H9 (cell line): ENCODE results near the gene NGDN. TPM values are rescaled to one million over a fixed set of nuclear protein-coding genes. Genes with fewer than 3 reads are reported as not detected.

Source experiments
- DNase-seq: peaks from one replicate; pipeline ENCODE4 v3.0.0-alpha.2; 2017
- H2AFZ ChIP-seq: one replicate; pipeline ENCODE4 v1.6.1; 2013; ENCODE audit warnings: mild to moderate bottlenecking, low read length, control low read depth, moderate library complexity
- H2AK5ac ChIP-seq: 2 replicates; pipeline ENCODE4 v1.6.1; 2013; ENCODE audit warnings: low read length, control low read depth, mixed read lengths; ENCODE audit not compliant: insufficient read length
- H2BK120ac ChIP-seq: one replicate; pipeline ENCODE4 v1.6.1; 2013; ENCODE audit warnings: low read depth, mild to moderate bottlenecking, low read length, control low read depth, inconsistent platforms; ENCODE audit not compliant: poor library complexity, severe bottlenecking
- H2BK12ac ChIP-seq: 2 replicates; pipeline ENCODE4 v1.6.1; 2013; ENCODE audit warnings: low read length, control low read depth, mixed read lengths, low read depth; ENCODE audit not compliant: insufficient read length
- H2BK15ac ChIP-seq: 2 replicates; pipeline ENCODE4 v1.6.1; 2013; ENCODE audit warnings: low read depth, low read length, control low read depth
- H2BK20ac ChIP-seq: one replicate; pipeline ENCODE4 v1.6.1; 2013; ENCODE audit warnings: low read depth, mild to moderate bottlenecking, low read length, control low read depth, inconsistent platforms; ENCODE audit not compliant: poor library complexity, severe bottlenecking
- H2BK5ac ChIP-seq: 2 replicates; pipeline ENCODE4 v1.6.1; 2013; ENCODE audit warnings: low read length, control low read depth, mixed read lengths; ENCODE audit not compliant: insufficient read length
- H3K14ac ChIP-seq: 2 replicates; pipeline ENCODE4 v1.6.1; 2013; ENCODE audit warnings: low read length, control low read depth; ENCODE audit not compliant: insufficient read depth
- H3K18ac ChIP-seq: 2 replicates; pipeline ENCODE4 v1.6.1; 2013; ENCODE audit warnings: low read depth, mild to moderate bottlenecking, mixed read lengths, low read length, control low read depth; ENCODE audit not compliant: insufficient read length
- H3K23ac ChIP-seq: 2 replicates; pipeline ENCODE4 v1.6.1; 2013; ENCODE audit warnings: low read length, control low read depth, mixed read lengths, low read depth; ENCODE audit not compliant: insufficient read length
- H3K23me2 ChIP-seq: 2 replicates; pipeline ENCODE4 v1.6.1; 2013; ENCODE audit warnings: low read depth, mild to moderate bottlenecking, mixed read lengths, low read length, control low read depth; ENCODE audit not compliant: insufficient read length, poor library complexity, severe bottlenecking
- H3K27ac ChIP-seq: 2 replicates; pipeline ENCODE4 v1.5.1; 2013; ENCODE audit warnings: low read length, control low read depth, mixed read lengths, low read depth; ENCODE audit not compliant: insufficient read length
- H3K27me3 ChIP-seq: 2 replicates; pipeline ENCODE4 v1.6.1; 2013; ENCODE audit warnings: low read length, control low read depth, inconsistent platforms; ENCODE audit not compliant: insufficient read depth
- H3K4ac ChIP-seq: 2 replicates; pipeline ENCODE4 v1.6.1; 2013; ENCODE audit warnings: low read depth, mild to moderate bottlenecking, control low read depth, inconsistent platforms, low read length, moderate library complexity
- H3K4me1 ChIP-seq: 2 replicates; pipeline ENCODE4 v1.6.1; 2013; ENCODE audit warnings: low read length, control low read depth, inconsistent platforms; ENCODE audit not compliant: insufficient read depth
- H3K4me2 ChIP-seq: 2 replicates; pipeline ENCODE4 v1.6.1; 2013; ENCODE audit warnings: low read length, control low read depth, mixed read lengths; ENCODE audit not compliant: insufficient read length, insufficient read depth
- H3K56ac ChIP-seq: 2 replicates; pipeline ENCODE4 v1.6.1; 2013; ENCODE audit warnings: low read depth, mild to moderate bottlenecking, mixed read lengths, low read length, control low read depth; ENCODE audit not compliant: insufficient read length
- H3K79me1 ChIP-seq: 2 replicates; pipeline ENCODE4 v1.6.1; 2013; ENCODE audit warnings: low read depth, mild to moderate bottlenecking, moderate library complexity, low read length, control low read depth, inconsistent platforms; ENCODE audit not compliant: insufficient read depth, poor library complexity, severe bottlenecking
- H3K79me2 ChIP-seq: 2 replicates; pipeline ENCODE4 v1.6.1; 2013; ENCODE audit warnings: low read length, control low read depth, inconsistent platforms; ENCODE audit not compliant: insufficient read depth
- H3K9ac ChIP-seq: 2 replicates; pipeline ENCODE4 v1.6.1; 2013; ENCODE audit warnings: low read length, control low read depth, mixed read lengths; ENCODE audit not compliant: insufficient read length; ENCODE audit errors: extremely low read depth
- H3K9me3 ChIP-seq: one replicate; pipeline ENCODE4 v1.6.1; 2013; ENCODE audit warnings: low read depth, low read length, inconsistent platforms; ENCODE audit not compliant: control insufficient read depth
- H3T11ph ChIP-seq: one replicate; pipeline ENCODE4 v1.6.1; 2013; ENCODE audit warnings: mild to moderate bottlenecking, low read length, control low read depth, inconsistent platforms
- H4K20me1 ChIP-seq: one replicate; pipeline ENCODE4 v1.6.1; 2013; ENCODE audit not compliant: control insufficient read depth, insufficient read length, insufficient read depth
- H4K5ac ChIP-seq: 2 replicates; pipeline ENCODE4 v1.6.1; 2013; ENCODE audit warnings: low read depth, mild to moderate bottlenecking, mixed read lengths, low read length, control low read depth; ENCODE audit not compliant: insufficient read length
- H4K8ac ChIP-seq: replicated peaks from 2 replicates; pipeline ENCODE4 v1.6.1; 2013; ENCODE audit warnings: low read length, control low read depth, mixed read lengths, low read depth; ENCODE audit not compliant: insufficient read length
- H4K91ac ChIP-seq: 2 replicates; pipeline ENCODE4 v1.6.1; 2013; ENCODE audit warnings: low read depth, mild to moderate bottlenecking, moderate library complexity, mixed read lengths, low read length, control low read depth; ENCODE audit not compliant: insufficient read length
- H3K27ac Mint-ChIP-seq, 3 experiments: 2 replicates in 2 of 3; 3 replicates in 1 of 3; pipeline ENCODE4 v1.8.0; 2020 to 2021; ENCODE audit warnings: mixed read lengths in 3 of 3, mild to moderate bottlenecking in 1 of 3, moderate library complexity in 1 of 3
- H3K27me3 Mint-ChIP-seq: 2 replicates; pipeline ENCODE4 v1.8.0; 2021; ENCODE audit warnings: low read depth, mild to moderate bottlenecking, moderate library complexity, mixed read lengths
- H3K36me3 Mint-ChIP-seq, 3 experiments: 2 replicates in 2 of 3; 3 replicates in 1 of 3; pipeline ENCODE4 v1.8.0; 2020 to 2021; ENCODE audit warnings: low read depth in 3 of 3, mixed read lengths in 3 of 3; ENCODE audit not compliant: insufficient read depth in 1 of 3
- H3K4me1 Mint-ChIP-seq, 2 experiments: 2 replicates each; pipeline ENCODE4 v1.8.0; 2020; ENCODE audit warnings: mixed read lengths in 2 of 2
- H3K4me3 Mint-ChIP-seq, 2 experiments: 2 replicates in 1 of 2; 3 replicates in 1 of 2; pipeline ENCODE4 v1.8.0; 2020 to 2021; ENCODE audit warnings: mild to moderate bottlenecking in 2 of 2, mixed read lengths in 2 of 2, moderate library complexity in 1 of 2
- H3K9me3 Mint-ChIP-seq, 2 experiments: 2 replicates in 1 of 2; 3 replicates in 1 of 2; pipeline ENCODE4 v1.8.0; 2020; ENCODE audit warnings: mild to moderate bottlenecking in 2 of 2, mixed read lengths in 2 of 2, moderate library complexity in 1 of 2
- CTCF ChIP-seq: fragments of 200-600 bp; sonication (generic); conservative IDR thresholded peaks from 3 replicates; pipeline ENCODE4 v1.8.0; 2021; ENCODE audit warnings: antibody characterized with exemption, mild to moderate bottlenecking
- WGBS: extraction: QIAGEN DNeasy Blood & Tissue Kit; methylation state at CpG from one replicate; pipeline ENCODE4 v1.1.7; 2013; ENCODE audit warnings: missing lambda C conversion rate, low lambda C conversion rate, mixed read lengths; ENCODE audit not compliant: insufficient read length; ENCODE audit errors: extremely low coverage; 5-methylcytosine and 5-hydroxymethylcytosine counted together
- total RNA-seq: library from RNA; stranded (reverse); gene quantifications from 2 replicates; pipeline ENCODE4 v1.2.1, GENCODE V29; 2021

The NGDN gene
- total RNA-seq, 1 experiment from 2014 or later, result 53.1 TPM

- Histone ChIP-seq H3K56ac (no peak overlapping the region), H3T11ph (no peak overlapping the region), H4K20me1 (no peaks in the 10 kb centered on the region), H3K27me3 (no peaks in the 10 kb centered on the region), H2BK5ac (no peak overlapping the region), H4K91ac (no peak overlapping the region), H3K4ac (no peak overlapping the region), H4K8ac (no peak overlapping the region), H3K14ac (no peak overlapping the region), H2AFZ (no peak overlapping the region), H3K4me1 (no peaks in the 10 kb centered on the region), H3K9me3 (no peaks in the 10 kb centered on the region), H2BK20ac (no peak overlapping the region), H3K23me2 (peaks cover 3% of the 10 kb centered on the region), H3K79me1 (no peaks in the 10 kb centered on the region), H3K9ac (no peak overlapping the region), H2BK15ac (no peak overlapping the region), H2BK12ac (no peak overlapping the region), H3K18ac (no peak overlapping the region), H2AK5ac (no peak overlapping the region), H3K4me2 (no peak overlapping the region), H3K27ac (no peak overlapping the region), H3K79me2 (peaks cover 3% of the 10 kb centered on the region; the same call in 1 of the 2 replicates), H3K23ac (no peak overlapping the region), H4K5ac (no peak overlapping the region), H2BK120ac (no peak overlapping the region)
- Mint-ChIP-seq H3K27ac (no peak overlapping the region), H3K27me3 (peaks cover 3% of the 10 kb centered on the region), H3K36me3 (peaks cover 20 to 51% (median 47%) of the 10 kb centered on the region in 3 experiments; a peak in 6 of 7 replicates), H3K4me1 (peaks cover 0 to 4% of the 10 kb centered on the region in 2 experiments; a peak in 2 of 4 replicates), H3K4me3 (no peak overlapping the region; a peak in 2 of 5 replicates), H3K9me3 (no peaks in the 10 kb centered on the region)
- TF ChIP-seq CTCF, result no peak
- WGBS, result no CpG with 5 or more reads among the region's 1 CpG
- DNase-seq, result no peak
Measured at GRCh38 chr14:23470947-23471346, 1.4 kb downstream of the NGDN start.
